H7 (cell line): ENCODE measurements around the gene SERP2. TPM values are rescaled to one million over a fixed set of nuclear protein-coding genes. Genes with fewer than 3 reads are reported as not detected.

ENCODE experiments used
- DNase-seq: peaks from one replicate; pipeline ENCODE4 v3.0.0; 2012
- H3K27me3 ChIP-seq: 2 replicates; pipeline ENCODE4 v1.6.0; 2011; ENCODE audit warnings: mild to moderate bottlenecking, low read length; ENCODE audit not compliant: control insufficient read depth, insufficient read depth
- H3K36me3 ChIP-seq: replicated peaks from 2 replicates; pipeline ENCODE4 v1.5.1; 2011; ENCODE audit warnings: low read length; ENCODE audit not compliant: control insufficient read depth, insufficient read depth
- H3K4me3 ChIP-seq: 2 replicates; pipeline ENCODE4 v1.5.1; 2011; ENCODE audit warnings: low read depth, mild to moderate bottlenecking, control low read depth, low read length, moderate library complexity; ENCODE audit not compliant: insufficient read depth
- total RNA-seq: library from RNA; depleted of rRNA; stranded (reverse); fragments of >200 nt; shearing (Covaris generic); gene quantifications from 2 replicates; pipeline ENCODE4 v1.2.3, GENCODE V29; 2014

The SERP2 gene
- total RNA-seq, 1 experiment from 2014 or later: 0.17 TPM

DNA sequence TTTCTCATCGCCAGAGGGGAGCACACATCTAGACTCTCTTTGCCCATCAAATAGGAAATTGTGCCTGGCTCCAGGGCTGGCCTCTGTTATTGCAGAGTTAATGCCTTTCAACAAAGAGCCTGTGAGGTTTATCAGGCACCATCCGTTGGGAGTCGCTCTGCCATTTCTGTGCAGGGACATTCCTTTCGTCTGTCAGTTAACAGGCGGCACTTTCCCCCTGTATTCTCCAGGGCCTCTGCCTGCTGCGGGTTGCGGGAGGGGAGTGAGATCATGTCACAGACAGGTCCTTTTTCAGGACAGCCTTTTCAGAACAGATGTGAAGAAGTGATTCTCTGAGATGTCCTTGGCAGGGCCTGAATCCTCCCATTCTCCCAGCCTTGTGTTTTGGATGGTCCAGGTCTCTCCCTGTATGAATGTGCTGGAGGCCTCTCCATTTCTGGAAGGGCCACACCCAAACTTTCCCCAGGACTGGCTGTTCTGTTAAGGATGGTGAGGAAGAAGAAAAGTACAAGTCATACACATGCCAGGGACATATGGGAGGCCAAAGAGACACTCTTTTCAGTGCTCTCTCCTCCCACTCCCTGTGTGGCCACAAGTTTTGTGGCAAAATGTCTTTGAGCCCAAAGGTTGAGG lies 14.9 kb downstream of the SERP2 start:
- Histone ChIP-seq H3K27me3 (no peaks in the 10 kb centered on the region), H3K36me3 (no peaks in the 10 kb centered on the region), H3K4me3 (no peak overlapping the region)
- no peak for DNase-seq

DNA sequence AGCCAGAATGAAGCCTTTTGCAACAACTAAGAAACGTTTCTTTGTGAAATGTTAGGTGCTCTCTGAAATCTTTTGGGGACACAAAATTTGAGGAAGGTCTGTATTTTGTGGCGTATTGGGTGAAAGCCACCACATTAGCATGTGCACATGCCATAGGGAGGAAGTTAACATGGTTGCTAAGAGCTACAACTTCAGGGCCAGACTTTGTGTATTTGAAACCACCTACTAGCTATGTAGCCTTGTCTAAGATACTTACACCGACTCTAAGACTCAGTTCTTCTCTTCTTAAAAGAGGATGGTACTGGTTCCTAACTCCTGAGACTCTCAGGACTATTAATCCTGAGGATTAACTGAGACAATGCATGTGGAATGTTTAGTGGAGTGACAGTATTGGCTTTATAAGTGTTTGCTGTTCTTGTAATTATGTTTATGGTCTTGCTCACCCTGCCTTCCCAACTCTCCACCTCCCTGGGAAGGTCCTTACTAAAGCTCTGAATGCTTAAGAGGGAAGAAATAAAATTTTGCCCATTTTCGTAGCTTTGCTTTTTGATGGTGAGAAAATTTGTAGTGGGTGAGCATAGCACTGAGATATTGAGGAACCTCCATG lies 15.5 kb downstream of the SERP2 start:
- Histone ChIP-seq H3K27me3 (no peaks in the 10 kb centered on the region), H3K4me3 (no peak overlapping the region), H3K36me3 (no peaks in the 10 kb centered on the region)
- DNase-seq: no peak

DNA sequence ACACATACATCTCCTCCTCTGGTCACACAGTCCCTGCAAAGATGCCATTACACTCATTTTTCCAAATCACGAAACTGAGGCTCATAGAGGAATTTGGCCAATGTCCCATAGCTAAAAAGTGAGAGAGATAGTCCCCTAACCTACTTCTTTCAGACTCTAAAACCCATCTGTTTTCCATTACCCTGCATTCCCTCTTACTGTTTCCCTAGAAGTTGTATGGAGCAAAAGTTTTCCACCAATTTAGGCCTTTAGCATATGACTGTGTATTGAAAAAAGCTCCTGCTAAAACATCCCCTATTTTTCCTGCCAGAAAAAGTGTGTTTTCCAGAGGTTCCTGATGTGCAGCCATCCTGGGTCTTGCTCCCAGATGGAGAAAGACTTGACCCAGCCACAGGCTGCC lies 16.3 kb downstream of the SERP2 start:
- H3K27me3 ChIP-seq: no peaks in the 10 kb centered on the region
- H3K36me3 ChIP-seq: no peaks in the 10 kb centered on the region
- H3K4me3 ChIP-seq: no peak overlapping the region
- DNase-seq: no peak

DNA sequence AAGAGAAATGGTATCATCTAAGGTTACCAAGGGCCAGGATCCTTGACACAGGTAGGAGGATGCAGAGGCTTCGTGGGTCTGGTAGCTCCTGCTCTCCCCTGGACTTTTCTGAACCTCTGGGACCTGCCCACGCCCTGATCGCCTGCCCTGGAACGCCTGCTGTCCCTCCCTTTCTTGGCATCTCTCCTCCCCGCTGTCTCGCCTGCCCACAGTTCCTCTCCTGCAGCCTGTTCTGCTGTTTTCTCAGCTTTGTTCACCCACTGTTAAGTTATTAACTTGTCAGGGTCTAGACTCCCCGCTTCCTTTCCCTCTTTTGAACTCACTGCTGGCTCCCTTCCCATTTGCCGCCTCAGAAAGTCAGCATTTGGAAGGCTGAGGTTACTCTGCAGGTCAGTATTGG lies 19.8 kb downstream of the SERP2 start:
- no peaks in the 10 kb centered on the region for H3K36me3 ChIP-seq
- no peak for DNase-seq
- no peaks in the 10 kb centered on the region for H3K27me3 ChIP-seq
- H3K4me3 ChIP-seq: no peak overlapping the region

DNA sequence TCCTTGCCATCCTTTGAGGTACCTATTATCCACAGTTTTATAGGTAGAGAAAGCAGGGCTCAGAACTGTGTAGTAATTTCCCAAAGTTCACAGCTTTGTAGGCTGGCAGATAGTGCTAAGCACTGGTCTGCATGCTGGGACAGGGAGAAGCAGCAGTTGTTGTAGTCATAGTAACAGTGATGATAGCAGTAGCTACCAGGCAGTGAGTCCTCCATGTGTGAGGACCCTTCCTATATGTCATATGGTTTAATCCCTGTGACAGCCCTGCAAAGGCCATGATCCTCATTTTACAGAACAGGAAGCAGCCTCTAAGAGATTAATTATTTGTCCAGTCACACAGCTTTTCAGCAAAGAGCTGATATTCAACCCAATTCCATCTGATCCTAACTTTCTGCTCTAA lies 21.0 kb downstream of the SERP2 start:
- no peak for DNase-seq
- no peaks in the 10 kb centered on the region for H3K36me3 ChIP-seq
- no peak overlapping the region for H3K4me3 ChIP-seq
- H3K27me3 ChIP-seq: no peaks in the 10 kb centered on the region

DNA sequence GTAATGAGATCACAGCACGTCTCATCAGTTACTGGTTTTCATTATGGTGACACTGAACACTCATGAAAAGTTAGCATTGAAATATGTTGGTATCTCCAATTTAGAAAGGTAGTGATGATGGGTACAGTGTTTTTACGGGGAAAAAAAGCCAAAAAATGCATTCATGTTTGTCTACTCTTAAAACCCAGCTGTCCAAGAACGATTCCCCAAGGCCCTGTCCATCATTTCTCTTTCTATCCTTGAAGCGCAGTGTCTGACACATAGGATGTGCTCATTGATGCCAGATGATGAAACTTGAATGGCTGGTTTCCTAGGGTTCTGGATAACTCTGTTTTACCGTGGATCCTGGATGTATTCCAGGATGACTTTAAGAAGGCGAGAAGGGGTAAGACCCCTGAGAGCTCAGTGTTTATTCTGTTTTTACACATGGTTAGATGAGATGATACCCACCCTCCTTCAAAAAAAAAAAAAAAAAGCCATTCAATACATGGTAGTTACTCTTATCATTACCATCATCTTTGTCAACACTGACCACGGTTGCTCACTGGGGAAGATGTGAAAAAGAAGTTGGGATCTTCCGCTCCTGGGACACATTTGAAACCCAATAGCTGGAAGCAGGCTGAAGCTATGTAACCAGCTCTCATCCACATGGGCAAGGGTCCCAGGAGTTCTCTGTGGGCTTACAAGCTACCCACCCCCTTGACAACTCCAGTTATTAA lies 22.5 kb downstream of the SERP2 start:
- Histone ChIP-seq H3K27me3 (no peaks in the 10 kb centered on the region), H3K4me3 (no peak overlapping the region), H3K36me3 (no peaks in the 10 kb centered on the region)
- no peak for DNase-seq

DNA sequence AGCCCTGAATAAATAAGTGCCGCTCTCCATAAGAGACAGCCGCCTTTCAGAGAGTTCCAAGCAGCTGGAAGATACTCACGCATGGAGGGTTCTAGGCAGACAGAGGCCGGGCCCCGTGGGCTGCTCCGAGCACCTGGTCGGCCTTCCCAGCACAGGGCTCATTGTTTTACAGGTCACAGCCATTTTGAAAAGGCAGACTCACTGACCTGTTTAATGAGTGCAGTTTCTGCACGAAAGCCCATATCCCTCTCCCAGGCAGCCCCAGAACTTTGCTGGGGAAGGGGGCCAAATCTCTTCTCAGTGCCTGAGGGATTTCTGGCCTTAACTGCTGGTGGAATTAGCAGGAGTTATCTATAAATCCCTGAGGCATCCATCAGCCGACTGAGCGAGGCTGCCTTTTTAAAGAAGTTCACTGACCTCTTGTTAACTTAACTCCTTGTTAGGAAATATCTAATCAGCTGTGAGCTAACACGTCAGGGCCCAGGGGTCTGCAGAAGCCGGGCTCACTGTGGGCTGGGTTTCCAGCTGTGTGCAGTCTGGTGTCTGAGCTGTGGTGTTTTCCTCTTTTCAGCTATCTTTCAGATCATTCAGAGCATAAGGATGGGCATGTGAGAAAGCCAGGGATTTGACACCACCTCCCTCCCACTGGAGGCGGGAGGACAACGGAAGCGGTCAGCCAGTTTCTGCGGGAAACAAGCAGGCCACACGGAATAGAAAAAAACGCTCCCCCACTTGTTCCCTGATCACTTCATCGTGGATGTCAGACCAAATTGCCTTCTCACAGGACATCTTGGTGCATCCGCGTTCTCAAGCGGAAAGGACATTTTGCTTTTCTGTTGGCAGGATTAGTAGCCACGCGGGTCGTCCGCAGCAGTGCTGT lies 23.3 kb downstream of the SERP2 start:
- peak; percentile 35 for DNase-seq
- Histone ChIP-seq H3K36me3 (no peaks in the 10 kb centered on the region), H3K27me3 (no peaks in the 10 kb centered on the region)

DNA sequence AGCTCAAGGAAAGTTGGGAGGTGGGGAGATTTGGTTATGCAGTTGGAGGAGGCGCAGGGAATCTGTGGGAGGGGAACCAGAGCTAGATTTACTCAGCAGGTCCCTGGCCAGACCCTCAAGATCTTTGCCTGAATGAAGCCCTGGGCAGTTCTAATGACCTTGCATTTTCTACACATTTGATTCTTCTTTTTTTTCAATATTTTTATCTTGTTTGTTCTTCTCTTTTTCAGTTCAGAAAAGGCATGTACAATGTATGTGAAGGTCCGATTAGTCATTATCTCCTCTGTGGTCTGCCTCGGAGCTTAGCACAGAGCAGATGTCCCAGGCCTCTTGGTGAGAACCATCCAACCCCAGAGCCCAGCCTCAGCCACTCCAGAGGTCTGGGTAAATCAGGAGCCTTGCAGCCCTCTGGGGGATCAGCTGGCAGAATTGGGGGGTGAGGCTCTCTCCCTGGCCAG lies 24.2 kb downstream of the SERP2 start:
- H3K4me3 ChIP-seq: no peak overlapping the region
- H3K27me3 ChIP-seq: no peaks in the 10 kb centered on the region
- H3K36me3 ChIP-seq: no peaks in the 10 kb centered on the region
- no peak for DNase-seq

More for the DNA sequence above, 23.3 kb downstream of the SERP2 start:
- no peak overlapping the region for H3K4me3 ChIP-seq

DNA sequence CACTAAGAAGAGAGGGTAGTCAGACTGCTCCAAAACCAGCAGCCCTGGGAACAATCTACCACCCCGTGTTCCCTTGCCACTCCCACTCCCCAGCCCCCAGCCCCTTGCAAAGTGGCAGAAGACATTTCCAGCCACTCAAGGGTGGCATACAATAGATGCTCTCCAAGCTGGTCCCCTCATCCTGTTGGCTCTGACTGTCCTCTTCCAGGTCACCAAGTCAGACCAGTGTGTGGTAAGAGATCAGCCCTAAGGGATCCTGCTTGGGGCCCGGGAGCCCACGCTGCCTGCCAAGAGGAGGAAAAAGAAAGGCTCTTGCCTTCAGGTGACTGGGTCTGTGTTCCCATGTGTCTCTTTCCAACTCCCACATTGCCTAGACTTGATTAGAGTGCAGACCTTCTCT lies 25.0 kb downstream of the SERP2 start:
- no peak overlapping the region for H3K4me3 ChIP-seq
- no peaks in the 10 kb centered on the region for H3K27me3 ChIP-seq
- no peak for DNase-seq
- no peaks in the 10 kb centered on the region for H3K36me3 ChIP-seq

DNA sequence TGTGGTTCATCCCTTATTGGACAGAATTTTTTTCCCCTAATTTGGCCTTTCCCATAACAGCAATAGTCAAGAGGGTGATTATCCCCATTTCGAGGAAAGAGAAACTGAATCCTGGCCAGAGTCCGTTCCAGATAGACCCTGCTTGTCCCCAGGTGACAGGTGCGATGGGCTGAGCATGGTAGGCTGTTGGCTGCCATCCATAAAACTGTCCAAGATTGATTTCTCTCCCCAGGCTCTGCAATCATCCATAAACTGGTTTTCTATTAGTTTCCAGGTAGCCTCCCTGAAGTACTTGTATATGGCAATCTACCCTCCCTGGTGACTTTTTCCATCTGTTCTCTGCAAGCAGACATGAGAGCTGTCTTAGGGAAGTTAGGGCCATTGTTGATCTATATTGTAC lies 25.4 kb downstream of the SERP2 start:
- Histone ChIP-seq H3K27me3 (no peaks in the 10 kb centered on the region), H3K4me3 (no peak overlapping the region), H3K36me3 (no peaks in the 10 kb centered on the region)
- no peak for DNase-seq

DNA sequence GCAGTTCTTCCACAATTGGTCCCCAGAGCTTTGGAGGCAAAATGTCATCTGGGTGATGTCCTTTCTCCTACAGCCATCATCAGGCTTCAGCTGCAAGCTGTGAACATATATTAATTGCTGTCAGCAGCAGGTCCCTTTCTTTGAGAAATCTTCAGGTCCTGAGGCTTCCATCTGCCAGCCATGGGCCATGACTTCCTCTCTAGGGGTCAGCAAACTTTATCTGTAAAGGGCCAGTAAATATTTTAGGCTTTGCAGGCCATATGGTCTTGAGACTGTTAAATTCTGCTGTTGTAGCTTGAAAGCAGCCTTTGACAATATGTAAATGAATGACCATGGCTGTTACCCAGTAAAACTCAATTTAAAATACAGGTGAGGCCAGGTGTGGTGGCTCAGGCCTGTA lies 27.1 kb downstream of the SERP2 start:
- no peaks in the 10 kb centered on the region for H3K27me3 ChIP-seq
- no peaks in the 10 kb centered on the region for H3K36me3 ChIP-seq
- no peak overlapping the region for H3K4me3 ChIP-seq
- DNase-seq: no peak

DNA sequence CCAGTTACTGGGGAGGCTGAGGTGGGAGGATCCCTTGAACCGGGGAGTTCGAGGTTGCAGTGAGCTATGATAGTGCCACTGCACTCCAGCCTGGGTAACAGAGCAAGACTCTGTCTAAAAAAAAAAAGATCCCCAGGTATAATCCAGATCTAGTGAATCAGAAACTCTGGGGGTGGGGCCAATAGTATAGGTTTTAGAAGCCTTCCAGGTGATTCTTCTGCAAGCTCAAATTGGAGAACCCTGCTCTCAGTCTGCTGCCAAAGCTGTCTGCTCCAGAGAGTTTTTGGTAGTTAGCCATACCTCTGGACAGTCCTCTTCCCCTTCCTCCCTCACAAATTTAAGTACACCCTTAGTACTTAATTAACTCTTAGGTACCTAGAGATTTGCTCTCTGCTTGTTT lies 28.0 kb downstream of the SERP2 start:
- Histone ChIP-seq H3K4me3 (no peak overlapping the region), H3K36me3 (no peaks in the 10 kb centered on the region), H3K27me3 (no peaks in the 10 kb centered on the region)
- no peak for DNase-seq

DNA sequence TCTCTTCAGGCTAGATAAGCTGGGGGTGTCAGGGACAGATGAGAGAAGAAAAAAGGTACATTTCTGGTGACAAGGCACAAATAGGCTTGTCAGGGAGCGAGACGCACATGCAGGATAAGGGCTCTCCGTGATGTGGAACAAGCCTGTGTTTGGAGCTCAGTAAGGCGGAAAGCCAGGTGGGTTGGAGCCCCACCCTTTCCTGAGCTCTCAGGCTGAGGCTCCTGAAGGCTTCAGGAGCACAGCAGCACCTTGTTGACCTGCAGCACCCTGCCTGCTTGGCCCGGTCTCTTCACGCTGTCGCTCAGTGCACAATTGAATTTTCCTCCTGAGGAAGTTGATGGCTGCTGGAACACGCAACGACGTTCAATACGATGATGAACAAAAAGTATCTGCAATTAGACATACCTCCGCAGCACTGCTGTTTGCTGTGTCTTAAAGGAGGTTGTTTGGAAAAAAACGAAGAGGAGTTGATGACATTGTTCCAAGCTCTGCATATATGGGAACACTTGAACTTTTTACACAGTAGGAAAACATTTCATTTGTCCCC lies 29.3 kb downstream of the SERP2 start:
- Histone ChIP-seq H3K36me3 (no peaks in the 10 kb centered on the region), H3K4me3 (no peak overlapping the region), H3K27me3 (no peaks in the 10 kb centered on the region)
- DNase-seq: no peak

DNA sequence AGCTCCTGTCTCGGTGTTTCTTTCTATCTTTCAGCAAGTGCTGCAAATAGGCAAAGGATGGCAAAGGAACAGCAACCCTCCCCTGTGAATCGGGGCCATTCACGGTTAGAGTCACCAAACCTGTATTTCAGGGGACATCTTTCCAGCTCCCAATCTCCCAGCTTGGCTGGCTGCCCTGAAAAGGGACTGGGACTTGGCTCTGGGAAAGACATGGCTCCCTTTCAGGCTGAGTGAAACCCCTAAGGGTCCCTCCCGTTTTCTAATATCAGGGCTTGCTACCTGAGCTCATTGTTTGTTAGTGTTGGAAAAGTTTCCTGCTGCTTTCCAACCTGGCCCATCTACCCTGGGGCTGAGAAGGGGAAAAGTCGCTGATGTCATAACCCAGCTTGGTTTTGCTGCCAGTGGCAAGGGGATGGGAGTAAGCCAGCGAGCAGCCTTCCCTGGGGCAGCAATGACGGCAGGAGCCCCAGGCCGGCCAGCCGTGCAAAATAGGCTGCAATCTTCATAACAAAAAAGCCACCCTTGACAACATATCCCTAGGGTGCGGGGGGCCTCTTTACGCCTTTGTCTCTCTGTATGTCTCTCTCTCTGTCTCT lies 29.9 kb downstream of the SERP2 start:
- no peaks in the 10 kb centered on the region for H3K27me3 ChIP-seq
- DNase-seq: peak; percentile 62

More for the DNA sequence above, 29.9 kb downstream of the SERP2 start:
- Histone ChIP-seq H3K4me3 (peak overlapping the region; percentile 4; the same call in 1 of the 2 replicates), H3K36me3 (no peaks in the 10 kb centered on the region)
